H54 (cell line): ENCODE results near the gene ST8SIA2.

Experiments used
- DNase-seq: peaks from one replicate; pipeline ENCODE4 v3.0.0; 2011; ENCODE audit warnings: low spot score, mixed read lengths; ENCODE audit not compliant: insufficient read length
- FAIRE-seq: peaks from 3 replicates; lab custom pipeline; 2011; peaks lifted over from hg19 to GRCh38; lab: Jason Lieb, UNC
- POLR2A ChIP-seq: IDR thresholded peaks from 2 replicates; pipeline ENCODE4 v1.6.1; 2011; ENCODE audit warnings: low read depth, mild to moderate bottlenecking, low read length

Gene ST8SIA2

DNA sequence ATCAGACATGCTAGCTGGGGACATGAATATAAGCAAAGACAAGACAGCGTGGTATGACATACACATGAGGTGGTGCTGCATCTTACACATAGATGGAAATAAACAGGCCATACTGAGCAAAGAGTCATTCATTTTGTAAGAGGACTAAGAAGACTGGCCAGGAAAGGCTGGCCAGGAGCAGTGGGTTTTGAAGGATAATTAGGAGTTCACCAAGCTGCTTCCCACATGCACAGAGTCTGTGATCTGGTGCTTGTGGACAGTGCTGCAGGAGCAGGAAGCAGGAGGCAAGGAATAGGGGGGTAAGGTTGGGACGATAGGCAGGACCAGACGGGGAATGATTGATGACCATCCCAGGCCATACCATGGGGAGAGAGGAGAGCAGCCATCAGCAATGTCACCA is 41.5 kb downstream of the ST8SIA2 start:
- DNase-seq: no peak
- no peak for FAIRE-seq
- TF ChIP-seq POLR2A: no peak

DNA sequence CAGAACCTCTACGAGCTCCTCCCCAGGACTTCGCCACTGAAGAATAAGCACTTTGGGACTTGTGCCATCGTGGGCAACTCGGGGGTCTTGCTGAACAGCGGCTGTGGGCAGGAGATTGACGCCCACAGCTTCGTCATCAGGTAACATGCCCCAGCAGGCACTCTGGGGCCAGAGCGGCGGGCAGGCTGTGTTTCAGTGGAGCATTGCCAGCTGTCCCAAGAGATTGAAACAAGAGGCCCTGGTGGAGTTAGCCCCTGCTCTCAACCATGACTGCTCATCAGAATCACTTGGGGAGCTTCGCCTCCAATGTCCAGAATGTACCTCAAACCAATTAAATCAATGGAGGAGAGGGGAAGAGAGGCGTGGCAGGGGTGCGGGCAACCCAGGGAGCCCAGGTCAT is 44.8 kb downstream of the ST8SIA2 start:
- FAIRE-seq (no peak), DNase-seq (no peak)
- TF ChIP-seq POLR2A: no peak

GRCh38 chr15:92443381-92443780 is 49.7 kb downstream of the ST8SIA2 start:
- FAIRE-seq (no peak), DNase-seq (no peak)
- no peak for TF ChIP-seq POLR2A

DNA sequence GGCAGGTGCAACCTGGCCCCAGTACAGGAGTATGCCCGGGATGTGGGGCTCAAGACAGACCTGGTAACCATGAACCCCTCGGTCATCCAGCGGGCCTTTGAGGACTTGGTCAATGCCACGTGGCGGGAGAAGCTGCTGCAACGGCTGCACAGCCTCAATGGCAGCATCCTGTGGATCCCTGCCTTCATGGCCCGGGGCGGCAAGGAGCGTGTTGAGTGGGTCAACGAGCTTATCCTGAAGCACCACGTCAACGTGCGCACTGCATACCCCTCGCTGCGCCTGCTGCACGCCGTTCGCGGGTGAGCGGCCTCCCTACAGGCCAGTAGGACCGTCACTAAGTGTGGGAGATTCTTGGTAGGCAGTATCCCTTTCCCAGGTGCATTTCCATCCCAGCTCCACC is 51.0 kb downstream of the ST8SIA2 start:
- no peak for DNase-seq
- no peak for FAIRE-seq
- no peak for TF ChIP-seq POLR2A

DNA sequence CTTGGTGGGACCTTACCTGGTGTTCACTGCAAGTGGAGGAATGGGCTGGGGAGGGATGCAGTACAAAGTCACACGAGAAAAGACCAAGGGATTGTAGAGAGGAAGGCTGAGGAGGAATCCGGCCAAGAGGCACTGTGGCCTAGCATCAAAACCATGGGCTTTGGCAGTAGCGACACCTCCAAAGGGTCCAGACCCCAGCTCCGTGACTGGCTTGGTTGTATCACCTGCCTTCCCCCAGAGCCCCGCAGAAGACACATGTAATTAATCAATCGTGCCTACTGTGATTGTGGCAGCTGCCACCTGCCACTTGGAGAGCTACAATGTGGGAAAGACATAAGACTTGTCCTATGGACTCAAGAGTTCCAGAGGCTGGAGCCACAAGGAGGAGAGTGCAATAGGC is 54.7 kb downstream of the ST8SIA2 start:
- FAIRE-seq (no peak), DNase-seq (no peak)
- TF ChIP-seq POLR2A: no peak

DNA sequence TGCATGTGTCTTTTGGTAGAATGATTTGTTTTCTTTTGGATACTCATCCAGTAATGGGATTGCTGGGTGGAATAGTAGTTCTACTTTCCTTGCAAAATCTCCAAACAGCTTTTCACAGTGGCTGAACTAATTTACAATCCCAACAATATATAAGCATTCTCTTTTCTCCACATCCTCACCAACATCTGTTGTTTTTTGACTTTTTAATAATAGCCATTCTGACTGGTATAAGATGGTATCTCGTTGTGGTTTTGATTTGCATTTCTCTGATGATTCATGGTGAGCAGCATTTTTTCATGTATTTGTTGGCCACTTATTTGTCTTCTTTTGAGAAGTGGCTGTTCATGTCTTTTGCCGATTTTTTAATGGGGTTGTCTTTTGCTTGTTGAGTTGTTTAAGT is 55.8 kb downstream of the ST8SIA2 start:
- FAIRE-seq (no peak), DNase-seq (no peak)
- no peak for TF ChIP-seq POLR2A

GRCh38 chr15:92451225-92451825 is 57.6 kb downstream of the ST8SIA2 start:
- no peak for DNase-seq
- no peak for TF ChIP-seq POLR2A
- FAIRE-seq: no peak

DNA sequence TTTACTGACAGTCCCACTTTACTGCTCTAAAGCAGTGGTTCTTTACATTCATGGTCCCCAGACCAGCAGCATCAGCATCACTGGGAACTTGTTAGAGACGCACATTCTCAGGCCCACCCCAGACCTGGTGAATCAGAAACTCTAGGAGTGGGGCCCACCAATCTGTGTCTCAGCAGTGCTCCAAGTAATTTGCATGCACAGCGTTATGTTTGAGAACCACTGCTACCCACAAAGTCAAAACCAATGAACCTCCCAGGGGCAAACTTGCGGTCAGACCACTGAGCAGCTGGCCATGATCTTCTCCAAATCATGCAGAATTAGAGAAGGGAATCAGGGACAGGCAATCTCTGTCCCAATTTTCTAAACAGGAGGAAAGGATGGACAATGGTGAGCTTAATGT is 58.5 kb downstream of the ST8SIA2 start:
- DNase-seq (no peak), FAIRE-seq (no peak)
- TF ChIP-seq POLR2A: no peak

DNA sequence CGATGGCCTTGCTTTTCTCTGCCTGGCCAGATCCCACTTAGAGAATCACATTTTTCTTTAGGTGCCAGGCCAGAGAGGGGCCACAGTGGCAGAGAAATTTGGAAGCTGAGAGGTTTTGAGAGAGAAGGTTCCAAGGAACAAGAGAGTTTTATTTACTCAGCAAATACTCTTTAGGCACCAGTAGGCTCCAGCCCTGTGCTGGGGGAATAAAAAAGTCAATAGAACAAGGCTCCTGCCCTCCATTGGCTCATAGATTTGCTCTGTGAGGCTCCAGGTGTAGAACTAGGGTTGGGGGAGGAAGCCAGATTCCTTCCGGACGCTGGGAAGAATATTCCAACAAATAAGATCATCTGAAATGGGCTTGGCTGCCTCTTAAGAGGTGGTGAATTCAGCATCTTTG is 59.9 kb downstream of the ST8SIA2 start:
- TF ChIP-seq POLR2A: no peak
- no peak for FAIRE-seq
- DNase-seq: no peak

DNA sequence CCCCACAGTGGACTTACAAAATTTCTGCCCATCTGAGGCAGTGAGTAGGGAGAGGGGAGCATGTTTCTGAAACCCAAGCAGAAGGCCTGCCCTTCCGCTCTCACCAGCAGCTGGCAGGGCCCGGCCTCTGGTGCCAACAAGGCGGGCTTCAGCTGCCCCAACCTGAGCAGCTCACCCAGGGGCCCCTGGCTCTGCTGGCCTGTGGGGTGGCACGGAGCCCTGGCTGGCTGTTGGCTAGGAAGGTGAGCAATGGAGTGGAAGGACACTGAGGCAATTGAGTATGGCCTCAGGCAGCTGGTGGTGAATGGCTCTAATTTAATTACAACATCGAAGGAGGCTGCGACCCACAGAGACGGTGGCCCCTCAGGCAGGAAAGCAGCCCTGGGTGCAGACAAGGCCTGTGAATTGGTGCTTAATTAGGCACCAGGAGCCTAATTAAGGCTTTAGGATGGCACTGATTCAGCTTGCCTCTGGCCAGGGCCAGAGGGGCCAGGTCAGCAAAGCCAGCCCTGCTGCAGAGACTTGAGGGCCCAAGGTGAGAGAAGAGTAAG is 60.9 kb downstream of the ST8SIA2 start:
- DNase-seq: no peak
- no peak for FAIRE-seq
- no peak for TF ChIP-seq POLR2A

DNA sequence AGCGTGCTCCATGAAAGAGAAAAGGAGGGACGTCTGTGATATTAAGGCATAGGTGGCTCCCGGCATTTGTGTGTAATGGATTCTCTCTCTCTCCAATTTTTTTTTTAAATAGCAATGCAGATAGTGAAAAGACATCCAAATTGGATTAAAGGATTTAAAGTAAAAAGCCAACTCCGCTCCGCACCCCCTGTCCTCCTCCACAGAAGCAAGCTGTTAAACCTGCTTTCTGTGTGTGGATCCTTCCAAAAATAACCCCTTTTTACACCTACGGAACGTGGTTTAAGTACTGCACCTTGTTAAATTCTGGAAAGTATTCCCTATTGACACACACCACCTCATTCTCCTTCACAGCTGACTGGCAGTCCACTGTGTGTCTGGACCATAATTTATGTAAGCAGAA is 61.6 kb downstream of the ST8SIA2 start:
- no peak for FAIRE-seq
- no peak for TF ChIP-seq POLR2A

GRCh38 chr15:92457471-92458041 is 63.9 kb downstream of the ST8SIA2 start:
- DNase-seq (no peak), FAIRE-seq (no peak)
- no peak for TF ChIP-seq POLR2A

More for the DNA sequence above, 61.6 kb downstream of the ST8SIA2 start:
- DNase-seq: no peak

- no peak for FAIRE-seq
- TF ChIP-seq POLR2A: no peak
- DNase-seq: no peak
Measured at GRCh38 chr15:92460023-92460422, 66.3 kb downstream of the ST8SIA2 start.

- DNase-seq (no peak), FAIRE-seq (no peak)
- TF ChIP-seq POLR2A: no peak
Measured at GRCh38 chr15:92462424-92463125, 68.9 kb downstream of the ST8SIA2 start.
